H9 (cell line): ENCODE measurements around the gene TPP2. TPM values are rescaled to one million over a fixed set of nuclear protein-coding genes. Genes with fewer than 3 reads are reported as not detected.

Experiments used
- DNase-seq: peaks from one replicate; pipeline ENCODE4 v3.0.0-alpha.2; 2017
- H2AFZ ChIP-seq: one replicate; pipeline ENCODE4 v1.6.1; 2013; ENCODE audit warnings: mild to moderate bottlenecking, low read length, control low read depth, moderate library complexity
- H2AK5ac ChIP-seq: 2 replicates; pipeline ENCODE4 v1.6.1; 2013; ENCODE audit warnings: low read length, control low read depth, mixed read lengths; ENCODE audit not compliant: insufficient read length
- H2BK120ac ChIP-seq: one replicate; pipeline ENCODE4 v1.6.1; 2013; ENCODE audit warnings: low read depth, mild to moderate bottlenecking, low read length, control low read depth, inconsistent platforms; ENCODE audit not compliant: poor library complexity, severe bottlenecking
- H2BK12ac ChIP-seq: 2 replicates; pipeline ENCODE4 v1.6.1; 2013; ENCODE audit warnings: low read length, control low read depth, mixed read lengths, low read depth; ENCODE audit not compliant: insufficient read length
- H2BK15ac ChIP-seq: 2 replicates; pipeline ENCODE4 v1.6.1; 2013; ENCODE audit warnings: low read depth, low read length, control low read depth
- H2BK20ac ChIP-seq: one replicate; pipeline ENCODE4 v1.6.1; 2013; ENCODE audit warnings: low read depth, mild to moderate bottlenecking, low read length, control low read depth, inconsistent platforms; ENCODE audit not compliant: poor library complexity, severe bottlenecking
- H2BK5ac ChIP-seq: 2 replicates; pipeline ENCODE4 v1.6.1; 2013; ENCODE audit warnings: low read length, control low read depth, mixed read lengths; ENCODE audit not compliant: insufficient read length
- H3K14ac ChIP-seq: 2 replicates; pipeline ENCODE4 v1.6.1; 2013; ENCODE audit warnings: low read length, control low read depth; ENCODE audit not compliant: insufficient read depth
- H3K18ac ChIP-seq: 2 replicates; pipeline ENCODE4 v1.6.1; 2013; ENCODE audit warnings: low read depth, mild to moderate bottlenecking, mixed read lengths, low read length, control low read depth; ENCODE audit not compliant: insufficient read length
- H3K23ac ChIP-seq: 2 replicates; pipeline ENCODE4 v1.6.1; 2013; ENCODE audit warnings: low read length, control low read depth, mixed read lengths, low read depth; ENCODE audit not compliant: insufficient read length
- H3K23me2 ChIP-seq: 2 replicates; pipeline ENCODE4 v1.6.1; 2013; ENCODE audit warnings: low read depth, mild to moderate bottlenecking, mixed read lengths, low read length, control low read depth; ENCODE audit not compliant: insufficient read length, poor library complexity, severe bottlenecking
- H3K27ac ChIP-seq: 2 replicates; pipeline ENCODE4 v1.5.1; 2013; ENCODE audit warnings: low read length, control low read depth, mixed read lengths, low read depth; ENCODE audit not compliant: insufficient read length
- H3K27me3 ChIP-seq: 2 replicates; pipeline ENCODE4 v1.6.1; 2013; ENCODE audit warnings: low read length, control low read depth, inconsistent platforms; ENCODE audit not compliant: insufficient read depth
- H3K4ac ChIP-seq: 2 replicates; pipeline ENCODE4 v1.6.1; 2013; ENCODE audit warnings: low read depth, mild to moderate bottlenecking, control low read depth, inconsistent platforms, low read length, moderate library complexity
- H3K4me1 ChIP-seq: 2 replicates; pipeline ENCODE4 v1.6.1; 2013; ENCODE audit warnings: low read length, control low read depth, inconsistent platforms; ENCODE audit not compliant: insufficient read depth
- H3K4me2 ChIP-seq: 2 replicates; pipeline ENCODE4 v1.6.1; 2013; ENCODE audit warnings: low read length, control low read depth, mixed read lengths; ENCODE audit not compliant: insufficient read length, insufficient read depth
- H3K56ac ChIP-seq: 2 replicates; pipeline ENCODE4 v1.6.1; 2013; ENCODE audit warnings: low read depth, mild to moderate bottlenecking, mixed read lengths, low read length, control low read depth; ENCODE audit not compliant: insufficient read length
- H3K79me1 ChIP-seq: 2 replicates; pipeline ENCODE4 v1.6.1; 2013; ENCODE audit warnings: low read depth, mild to moderate bottlenecking, moderate library complexity, low read length, control low read depth, inconsistent platforms; ENCODE audit not compliant: insufficient read depth, poor library complexity, severe bottlenecking
- H3K79me2 ChIP-seq: 2 replicates; pipeline ENCODE4 v1.6.1; 2013; ENCODE audit warnings: low read length, control low read depth, inconsistent platforms; ENCODE audit not compliant: insufficient read depth
- H3K9ac ChIP-seq: 2 replicates; pipeline ENCODE4 v1.6.1; 2013; ENCODE audit warnings: low read length, control low read depth, mixed read lengths; ENCODE audit not compliant: insufficient read length; ENCODE audit errors: extremely low read depth
- H3K9me3 ChIP-seq: one replicate; pipeline ENCODE4 v1.6.1; 2013; ENCODE audit warnings: low read depth, low read length, inconsistent platforms; ENCODE audit not compliant: control insufficient read depth
- H3T11ph ChIP-seq: one replicate; pipeline ENCODE4 v1.6.1; 2013; ENCODE audit warnings: mild to moderate bottlenecking, low read length, control low read depth, inconsistent platforms
- H4K20me1 ChIP-seq: one replicate; pipeline ENCODE4 v1.6.1; 2013; ENCODE audit not compliant: control insufficient read depth, insufficient read length, insufficient read depth
- H4K5ac ChIP-seq: 2 replicates; pipeline ENCODE4 v1.6.1; 2013; ENCODE audit warnings: low read depth, mild to moderate bottlenecking, mixed read lengths, low read length, control low read depth; ENCODE audit not compliant: insufficient read length
- H4K8ac ChIP-seq: replicated peaks from 2 replicates; pipeline ENCODE4 v1.6.1; 2013; ENCODE audit warnings: low read length, control low read depth, mixed read lengths, low read depth; ENCODE audit not compliant: insufficient read length
- H4K91ac ChIP-seq: 2 replicates; pipeline ENCODE4 v1.6.1; 2013; ENCODE audit warnings: low read depth, mild to moderate bottlenecking, moderate library complexity, mixed read lengths, low read length, control low read depth; ENCODE audit not compliant: insufficient read length
- H3K27ac Mint-ChIP-seq, 3 experiments: 2 replicates in 2 of 3; 3 replicates in 1 of 3; pipeline ENCODE4 v1.8.0; 2020 to 2021; ENCODE audit warnings: mixed read lengths in 3 of 3, mild to moderate bottlenecking in 1 of 3, moderate library complexity in 1 of 3
- H3K27me3 Mint-ChIP-seq: 2 replicates; pipeline ENCODE4 v1.8.0; 2021; ENCODE audit warnings: low read depth, mild to moderate bottlenecking, moderate library complexity, mixed read lengths
- H3K36me3 Mint-ChIP-seq, 3 experiments: 2 replicates in 2 of 3; 3 replicates in 1 of 3; pipeline ENCODE4 v1.8.0; 2020 to 2021; ENCODE audit warnings: low read depth in 3 of 3, mixed read lengths in 3 of 3; ENCODE audit not compliant: insufficient read depth in 1 of 3
- H3K4me1 Mint-ChIP-seq, 2 experiments: 2 replicates each; pipeline ENCODE4 v1.8.0; 2020; ENCODE audit warnings: mixed read lengths in 2 of 2
- H3K4me3 Mint-ChIP-seq, 2 experiments: 2 replicates in 1 of 2; 3 replicates in 1 of 2; pipeline ENCODE4 v1.8.0; 2020 to 2021; ENCODE audit warnings: mild to moderate bottlenecking in 2 of 2, mixed read lengths in 2 of 2, moderate library complexity in 1 of 2
- H3K9me3 Mint-ChIP-seq, 2 experiments: 2 replicates in 1 of 2; 3 replicates in 1 of 2; pipeline ENCODE4 v1.8.0; 2020; ENCODE audit warnings: mild to moderate bottlenecking in 2 of 2, mixed read lengths in 2 of 2, moderate library complexity in 1 of 2
- total RNA-seq: library from RNA; stranded (reverse); gene quantifications from 2 replicates; pipeline ENCODE4 v1.2.1, GENCODE V29; 2021
- TF ChIP-seq, protein P1 (sequence below): fragments of 200-600 bp; sonication (generic); conservative IDR thresholded peaks from 3 replicates; pipeline ENCODE4 v1.8.0; 2021; ENCODE audit warnings: antibody characterized with exemption, mild to moderate bottlenecking

The TPP2 gene
- total RNA-seq, 1 experiment from 2014 or later = 63.5 TPM

DNA sequence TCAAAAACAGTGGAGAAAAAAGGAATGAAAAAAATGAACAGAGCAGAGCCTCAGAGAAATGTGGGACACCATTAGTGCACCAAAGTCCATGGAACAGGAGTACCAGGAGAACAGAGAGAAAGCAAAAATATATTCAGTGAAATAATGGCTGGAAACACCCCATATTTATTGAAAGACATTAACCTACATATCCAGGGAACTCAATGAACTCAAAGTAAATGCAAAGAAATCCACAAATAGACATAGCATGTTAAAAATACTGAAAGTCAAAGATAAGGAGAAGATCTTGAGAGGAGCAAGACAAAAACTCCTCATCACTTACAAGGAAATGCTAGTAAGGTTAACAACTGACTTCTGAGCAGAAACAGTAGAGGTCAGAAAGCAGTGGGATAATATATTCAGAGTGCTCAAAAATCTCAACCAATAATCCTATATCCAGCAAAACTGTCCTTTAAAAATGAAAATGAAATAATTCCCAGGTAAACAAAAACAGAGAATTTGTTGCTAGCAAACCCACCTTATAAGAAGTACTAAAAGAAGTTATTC is 62.5 kb downstream of the TPP2 start:
- H3K27ac ChIP-seq = no peak overlapping the region
- Mint-ChIP-seq H3K27ac (no peak overlapping the region), H3K4me3 (no peak overlapping the region), H3K9me3 (no peaks in the 10 kb centered on the region), H3K36me3 (peaks cover 31 to 56% (median 49%) of the 10 kb centered on the region in 3 experiments), H3K27me3 (no peaks in the 10 kb centered on the region), H3K4me1 (no peaks in the 10 kb centered on the region)
- H4K5ac ChIP-seq = no peak overlapping the region
- no peaks in the 10 kb centered on the region for H3K23me2 ChIP-seq
- H3K14ac ChIP-seq = no peak overlapping the region
- no peaks in the 10 kb centered on the region for H3K4me1 ChIP-seq
- no peaks in the 10 kb centered on the region for H3K9me3 ChIP-seq
- H2BK15ac ChIP-seq = no peak overlapping the region
- no peak overlapping the region for H2AFZ ChIP-seq
- H2AK5ac ChIP-seq = no peak overlapping the region
- H2BK20ac ChIP-seq = no peak overlapping the region
- no peak overlapping the region for H2BK12ac ChIP-seq
- no peak overlapping the region for H2BK5ac ChIP-seq
- H3K79me1 ChIP-seq = no peaks in the 10 kb centered on the region
- H3T11ph ChIP-seq = no peak overlapping the region
- H3K18ac ChIP-seq = no peak overlapping the region
- no peak overlapping the region for H2BK120ac ChIP-seq
- no peak overlapping the region for H3K4ac ChIP-seq
- no peak for DNase-seq
- TF ChIP-seq, protein P1, sequence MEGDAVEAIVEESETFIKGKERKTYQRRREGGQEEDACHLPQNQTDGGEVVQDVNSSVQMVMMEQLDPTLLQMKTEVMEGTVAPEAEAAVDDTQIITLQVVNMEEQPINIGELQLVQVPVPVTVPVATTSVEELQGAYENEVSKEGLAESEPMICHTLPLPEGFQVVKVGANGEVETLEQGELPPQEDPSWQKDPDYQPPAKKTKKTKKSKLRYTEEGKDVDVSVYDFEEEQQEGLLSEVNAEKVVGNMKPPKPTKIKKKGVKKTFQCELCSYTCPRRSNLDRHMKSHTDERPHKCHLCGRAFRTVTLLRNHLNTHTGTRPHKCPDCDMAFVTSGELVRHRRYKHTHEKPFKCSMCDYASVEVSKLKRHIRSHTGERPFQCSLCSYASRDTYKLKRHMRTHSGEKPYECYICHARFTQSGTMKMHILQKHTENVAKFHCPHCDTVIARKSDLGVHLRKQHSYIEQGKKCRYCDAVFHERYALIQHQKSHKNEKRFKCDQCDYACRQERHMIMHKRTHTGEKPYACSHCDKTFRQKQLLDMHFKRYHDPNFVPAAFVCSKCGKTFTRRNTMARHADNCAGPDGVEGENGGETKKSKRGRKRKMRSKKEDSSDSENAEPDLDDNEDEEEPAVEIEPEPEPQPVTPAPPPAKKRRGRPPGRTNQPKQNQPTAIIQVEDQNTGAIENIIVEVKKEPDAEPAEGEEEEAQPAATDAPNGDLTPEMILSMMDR = no peak
- H3K9ac ChIP-seq = no peak overlapping the region
- H3K56ac ChIP-seq = no peak overlapping the region
- no peaks in the 10 kb centered on the region for H3K79me2 ChIP-seq
- H4K20me1 ChIP-seq = no peaks in the 10 kb centered on the region
- no peak overlapping the region for H3K4me2 ChIP-seq
- H3K27me3 ChIP-seq = no peaks in the 10 kb centered on the region
- H4K91ac ChIP-seq = no peak overlapping the region
- no peak overlapping the region for H3K23ac ChIP-seq
- no peak overlapping the region for H4K8ac ChIP-seq
